A549 (cell line): ENCODE data around the gene APPL1.

Experiments
- POLR2A ChIP-seq: IDR thresholded peaks from 2 replicates; pipeline ENCODE4 v1.6.1; 2012; ENCODE audit warnings: mild to moderate bottlenecking, low read length
- RFX5 ChIP-seq: fragments of 450-650 bp; IDR thresholded peaks from 2 replicates; pipeline ENCODE4 v1.7.1; 2014; ENCODE audit warnings: antibody characterized with exemption, mild to moderate bottlenecking, moderate library complexity
- RNF2 ChIP-seq: fragments of 200-600 bp; sonication (generic); IDR thresholded peaks from 2 replicates; pipeline ENCODE4 v1.6.1; 2016; ENCODE audit warnings: low read depth, mild to moderate bottlenecking, antibody characterized with exemption, moderate library complexity, borderline replicate concordance
- TF ChIP-seq, protein P1 (sequence below): IDR thresholded peaks from 2 replicates; pipeline ENCODE4 v1.6.1; 2012; ENCODE audit warnings: low read depth, borderline replicate concordance
- TF ChIP-seq, protein P2 (sequence below): fragments of >200 bp; sonication (Bioruptor Twin); formaldehyde crosslinking; IDR thresholded peaks from 3 replicates; pipeline ENCODE4 v1.5.1; 2016

DNA sequence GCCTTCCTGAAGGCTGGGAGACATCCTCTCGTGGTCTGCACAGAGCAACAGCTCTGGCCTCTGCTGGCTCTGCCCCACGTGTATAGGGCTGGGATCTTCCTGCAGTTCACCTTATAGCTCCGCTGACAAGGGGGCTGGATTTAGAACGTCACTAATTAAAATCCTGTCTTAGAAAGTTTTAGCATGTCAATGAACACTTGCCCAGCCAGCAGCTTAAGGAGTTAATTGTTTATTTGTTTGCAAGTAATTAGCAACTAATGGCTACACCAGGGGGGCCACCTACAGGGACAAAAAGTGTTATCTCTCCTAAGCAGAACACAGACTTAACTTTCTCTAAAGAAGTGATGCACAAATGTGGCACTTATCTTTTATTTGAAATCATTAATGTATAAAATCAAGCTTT is 27.6 kb upstream of the APPL1 start, which contains the start of gene HESX1:
- TF ChIP-seq, protein P1, sequence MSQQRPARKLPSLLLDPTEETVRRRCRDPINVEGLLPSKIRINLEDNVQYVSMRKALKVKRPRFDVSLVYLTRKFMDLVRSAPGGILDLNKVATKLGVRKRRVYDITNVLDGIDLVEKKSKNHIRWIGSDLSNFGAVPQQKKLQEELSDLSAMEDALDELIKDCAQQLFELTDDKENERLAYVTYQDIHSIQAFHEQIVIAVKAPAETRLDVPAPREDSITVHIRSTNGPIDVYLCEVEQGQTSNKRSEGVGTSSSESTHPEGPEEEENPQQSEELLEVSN = no peak
- TF ChIP-seq, protein P2, sequence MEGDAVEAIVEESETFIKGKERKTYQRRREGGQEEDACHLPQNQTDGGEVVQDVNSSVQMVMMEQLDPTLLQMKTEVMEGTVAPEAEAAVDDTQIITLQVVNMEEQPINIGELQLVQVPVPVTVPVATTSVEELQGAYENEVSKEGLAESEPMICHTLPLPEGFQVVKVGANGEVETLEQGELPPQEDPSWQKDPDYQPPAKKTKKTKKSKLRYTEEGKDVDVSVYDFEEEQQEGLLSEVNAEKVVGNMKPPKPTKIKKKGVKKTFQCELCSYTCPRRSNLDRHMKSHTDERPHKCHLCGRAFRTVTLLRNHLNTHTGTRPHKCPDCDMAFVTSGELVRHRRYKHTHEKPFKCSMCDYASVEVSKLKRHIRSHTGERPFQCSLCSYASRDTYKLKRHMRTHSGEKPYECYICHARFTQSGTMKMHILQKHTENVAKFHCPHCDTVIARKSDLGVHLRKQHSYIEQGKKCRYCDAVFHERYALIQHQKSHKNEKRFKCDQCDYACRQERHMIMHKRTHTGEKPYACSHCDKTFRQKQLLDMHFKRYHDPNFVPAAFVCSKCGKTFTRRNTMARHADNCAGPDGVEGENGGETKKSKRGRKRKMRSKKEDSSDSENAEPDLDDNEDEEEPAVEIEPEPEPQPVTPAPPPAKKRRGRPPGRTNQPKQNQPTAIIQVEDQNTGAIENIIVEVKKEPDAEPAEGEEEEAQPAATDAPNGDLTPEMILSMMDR = no peak
- TF ChIP-seq RFX5 (no peak), RNF2 (no peak), POLR2A (no peak)
